C1 segment of cervical spinal cord (tissue), 14 donors: ENCODE measurements around the gene CEP85.
"Not testable (repeated sequence)": the region's sequence is repeated elsewhere in the genome, so short reads cannot be mapped to it uniquely, and the experiment has no call there.

Source experiments
- DNase-seq, 14 donors: peaks; one replicate each; lab custom pipeline; 2025; lab: John Stamatoyannopoulos, UW

Gene CEP85

GRCh38 chr1:26289158-26290059 is 55.4 kb downstream of the CEP85 start:
- no peak for DNase-seq

- no peak for DNase-seq
Measured at GRCh38 chr1:26290122-26290881, 56.3 kb downstream of the CEP85 start.

GRCh38 chr1:26290882-26291261 is 56.9 kb downstream of the CEP85 start:
- no peak for DNase-seq

GRCh38 chr1:26291433-26291832 is 57.4 kb downstream of the CEP85 start:
- DNase-seq, result no peak

DNA sequence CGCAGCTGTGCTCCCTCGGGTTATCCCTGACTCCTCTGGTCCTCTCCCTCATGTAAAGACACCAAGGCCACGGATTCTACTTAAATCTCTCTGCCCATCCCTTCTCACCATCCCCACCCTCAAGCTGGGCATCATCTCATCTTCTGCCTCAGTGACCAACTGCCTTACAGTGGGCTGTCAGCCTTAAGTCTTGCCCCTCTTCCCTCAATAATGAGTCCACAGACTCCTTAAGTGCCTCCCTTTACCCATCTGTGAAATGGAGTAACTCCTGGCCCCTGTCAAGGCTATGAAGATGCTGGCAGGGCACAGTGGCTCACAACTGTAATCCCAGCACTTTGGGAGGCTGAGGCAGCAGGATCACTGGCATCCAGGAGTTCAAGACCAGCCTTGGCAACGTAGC is 57.9 kb downstream of the CEP85 start:
- no peak for DNase-seq

- DNase-seq, result not testable (repeated sequence)
Measured at GRCh38 chr1:26292735-26293134, 58.7 kb downstream of the CEP85 start.

GRCh38 chr1:26293911-26294463 is 60.0 kb downstream of the CEP85 start:
- DNase-seq, result no peak

DNA sequence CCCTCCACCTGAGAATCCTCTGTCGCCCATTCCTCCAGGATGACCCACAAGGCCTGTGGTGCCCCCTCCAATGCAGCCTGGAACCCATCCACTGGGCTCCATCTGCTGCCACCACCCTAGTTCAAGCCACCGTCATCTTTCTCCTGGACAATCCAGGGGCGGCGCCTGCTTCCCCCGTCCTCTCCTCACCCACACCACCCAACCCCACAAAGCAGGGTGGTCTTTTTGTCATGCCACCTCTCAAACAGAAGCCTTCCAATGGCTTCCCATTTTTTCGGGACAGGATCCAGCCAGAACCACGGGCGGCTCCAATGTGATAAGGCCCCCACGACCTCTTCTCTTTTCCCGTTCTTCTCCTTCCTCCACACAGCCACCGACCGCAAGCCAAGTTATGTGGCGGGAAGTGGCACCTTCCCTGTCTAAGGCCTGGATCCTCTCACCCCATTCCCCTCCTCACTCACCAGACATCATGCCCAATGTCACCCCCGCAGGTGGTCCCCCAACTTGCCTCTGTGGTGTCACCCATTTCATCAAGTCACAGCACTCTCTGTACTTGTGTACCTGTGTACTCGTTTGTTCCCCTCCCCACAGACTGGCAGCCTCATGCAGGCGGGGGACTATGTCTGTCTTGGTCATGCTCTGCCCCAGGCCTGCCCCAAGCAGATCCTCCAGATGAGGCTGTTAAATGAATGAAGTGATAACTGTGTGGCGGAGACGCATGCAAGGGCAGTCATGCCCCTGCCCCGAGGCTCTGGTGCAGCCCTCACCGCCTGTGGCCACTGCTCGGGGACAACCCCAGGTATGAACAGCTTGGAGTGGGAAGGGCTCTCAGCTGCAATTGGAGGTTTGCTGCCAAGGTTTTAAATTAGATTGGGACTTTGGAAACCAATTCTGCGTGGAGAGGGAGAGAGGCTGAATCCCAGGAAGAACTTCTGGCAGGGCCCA is 61.5 kb downstream of the CEP85 start:
- no peak for DNase-seq

DNA sequence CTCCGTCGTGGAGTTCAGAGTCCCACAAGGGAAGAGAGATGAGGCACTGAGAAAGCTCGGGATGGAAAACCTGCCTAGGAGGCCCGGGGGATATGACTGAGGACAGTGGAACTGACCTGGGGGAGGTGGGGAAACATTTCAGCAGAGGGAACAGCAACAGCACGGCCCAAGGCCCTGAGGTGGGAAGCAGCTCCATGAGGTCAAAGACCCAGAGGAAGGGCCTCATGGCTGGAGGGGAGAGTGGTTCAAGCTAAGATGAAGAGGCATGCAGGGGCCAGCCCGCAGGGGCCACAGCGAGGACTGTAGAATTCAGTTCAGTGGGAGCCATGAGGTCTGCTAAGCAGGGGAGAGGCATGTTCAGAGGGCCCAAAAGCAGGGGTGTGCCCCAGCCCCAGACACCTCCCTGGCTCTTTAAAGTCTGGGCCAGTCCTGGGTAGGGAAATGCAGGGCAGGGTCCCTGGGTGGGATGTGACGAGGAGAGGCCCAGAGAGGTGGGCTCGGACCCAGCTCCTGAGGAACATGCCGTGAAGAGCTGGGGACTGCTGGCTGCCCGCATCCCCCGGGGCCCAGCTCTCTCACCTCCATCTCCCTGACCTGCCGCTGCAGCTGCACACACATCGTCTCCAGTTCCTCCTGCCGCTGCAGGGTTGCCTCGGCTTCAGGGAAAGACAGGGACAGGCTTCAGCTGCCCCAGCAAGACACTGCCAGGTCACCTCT is 62.5 kb downstream of the CEP85 start:
- no peak for DNase-seq

DNA sequence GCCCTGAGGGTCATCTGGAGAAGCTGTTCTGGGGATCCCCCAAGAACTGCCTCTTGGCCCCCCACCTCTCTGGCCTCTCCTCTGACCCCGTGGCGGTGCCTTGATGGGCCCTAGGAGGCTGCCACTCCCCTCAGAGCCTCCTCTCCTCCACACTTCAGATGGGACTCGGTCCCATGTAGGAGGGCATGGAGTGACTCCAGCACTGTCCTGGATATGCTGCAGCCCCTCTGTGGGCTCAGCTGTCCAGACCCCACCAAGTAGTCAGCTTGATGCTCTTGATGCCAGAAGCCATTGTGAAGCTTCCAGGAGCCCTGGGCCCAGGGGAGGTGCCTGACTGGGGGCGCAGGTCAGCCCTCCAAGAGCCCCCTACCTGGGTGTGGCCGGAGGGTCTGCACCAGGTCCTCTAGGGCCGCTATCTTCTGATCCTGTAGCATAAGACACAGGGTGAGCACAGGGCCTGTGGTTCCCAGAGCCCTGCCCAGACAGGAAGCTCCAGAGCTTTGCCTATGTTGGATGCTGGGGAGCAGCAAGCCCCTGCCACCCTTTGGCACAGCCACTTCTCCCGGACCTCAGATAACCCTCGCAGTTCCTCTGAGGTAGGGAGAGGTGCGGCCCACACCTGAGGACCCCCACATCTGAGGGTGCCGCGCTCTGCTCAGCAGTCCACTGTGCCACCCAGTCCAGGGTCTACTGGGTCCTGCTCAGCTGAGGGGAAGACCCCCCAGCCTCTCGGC is 63.2 kb downstream of the CEP85 start:
- no peak for DNase-seq

GRCh38 chr1:26297791-26298124 is 63.8 kb downstream of the CEP85 start:
- no peak for DNase-seq

GRCh38 chr1:26300578-26301275 is 66.7 kb downstream of the CEP85 start:
- DNase-seq, result no peak

- no peak for DNase-seq
Measured at GRCh38 chr1:26302733-26303405, 68.9 kb downstream of the CEP85 start.

- DNase-seq, result no peak
Measured at GRCh38 chr1:26305667-26306289, 71.8 kb downstream of the CEP85 start.

DNA sequence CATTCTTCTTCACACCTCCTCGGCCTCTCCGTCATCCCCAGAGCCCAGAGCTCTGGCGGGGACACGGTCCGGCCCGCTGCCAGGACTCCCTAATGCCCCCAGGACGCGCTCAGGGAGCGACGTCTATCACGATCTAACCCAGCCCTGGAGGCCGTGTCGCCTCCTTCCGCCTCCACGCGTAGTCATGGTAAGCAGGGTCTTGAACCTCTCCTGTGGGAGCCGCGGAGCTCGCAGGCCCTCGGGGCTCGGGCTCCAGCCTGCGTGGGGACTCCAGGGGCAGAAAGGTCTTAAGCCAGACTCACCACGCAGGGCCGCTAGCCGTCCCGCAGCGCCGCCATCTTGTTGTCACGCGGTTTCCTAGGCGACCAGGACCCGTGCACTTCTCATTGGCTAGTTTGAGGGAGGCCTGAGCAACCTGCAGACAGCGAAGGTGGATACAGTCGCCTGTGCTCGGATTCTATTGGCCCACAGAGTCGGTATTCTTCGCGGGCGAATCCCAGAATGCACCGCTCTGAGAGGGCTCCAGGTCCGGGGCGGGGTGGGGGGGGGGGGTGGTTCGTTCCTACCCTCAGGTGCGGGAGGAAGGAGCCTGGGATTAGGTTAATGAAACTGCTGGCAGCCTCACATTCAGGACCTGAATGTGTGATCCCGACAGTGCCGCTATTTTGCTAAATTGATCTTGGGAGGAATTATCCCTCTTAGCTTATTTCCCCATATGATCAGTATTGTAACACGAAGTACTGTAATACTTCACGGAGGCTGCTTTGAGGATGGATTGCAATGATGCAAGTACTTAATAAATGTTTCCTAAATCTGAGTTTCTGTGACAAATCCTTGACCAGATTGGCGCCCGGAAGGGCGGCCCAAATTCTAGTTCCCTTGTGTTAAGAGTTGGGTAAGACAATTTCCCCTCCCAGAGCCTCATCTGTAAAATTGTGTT is 72.6 kb downstream of the CEP85 start, which contains the start of gene UBXN11:
Gene UBXN11 (minus strand): TSS at position 347 of the 940 bp plus-strand sequence. CDS start 3,753 bp downstream, outside the sequence.
- peak; percentile 14 to 95 (median 72) for DNase-seq

- DNase-seq, result no peak
Measured at GRCh38 chr1:26307363-26307781, 73.4 kb downstream of the CEP85 start.
